ENCODE results near the gene CCDC169. TPM values are rescaled to one million over a fixed set of nuclear protein-coding genes. Genes with fewer than 3 reads are reported as not detected.

Gene CCDC169
- total RNA-seq, 2 donors from 2014 or later = not detected

- Histone ChIP-seq H3K27me3 (replicated peaks; ENCODE audit: insufficient read depth) (no peaks in the 10 kb centered on the region), H3K9me3 (no peaks in the 10 kb centered on the region), H3K36me3 (no peaks in the 10 kb centered on the region), H3K27ac (no peak overlapping the region), H3K4me3 (no peak overlapping the region), H3K4me1 (ENCODE audit: control insufficient read depth in 1 of 2, low read depth in 2 of 2) (no peaks in the 10 kb centered on the region)
- ATAC-seq (ENCODE audit: insufficient number of reproducible peaks, low FRiP score, low read depth) = no peak
- no peak for TF ChIP-seq CTCF (IDR thresholded peaks at IDR 0.05)
- no peak for DNase-seq (ENCODE audit: low spot score)
Observed at GRCh38 chr13:36193151-36193855, 104.3 kb downstream of the CCDC169 start.

- TF ChIP-seq CTCF (IDR thresholded peaks at IDR 0.05) = no peak
- DNase-seq (ENCODE audit: low spot score) (no peak), ATAC-seq (ENCODE audit: insufficient number of reproducible peaks, low FRiP score, low read depth) (no peak)
- Histone ChIP-seq H3K36me3 (no peaks in the 10 kb centered on the region), H3K9me3 (no peaks in the 10 kb centered on the region), H3K27ac (no peak overlapping the region), H3K4me1 (ENCODE audit: control insufficient read depth in 1 of 2, low read depth in 2 of 2) (no peaks in the 10 kb centered on the region), H3K27me3 (replicated peaks; ENCODE audit: insufficient read depth) (no peaks in the 10 kb centered on the region), H3K4me3 (no peak overlapping the region)
Observed at GRCh38 chr13:36192166-36192565, 105.4 kb downstream of the CCDC169 start.

- no peak for DNase-seq (ENCODE audit: low spot score)
- H3K27me3 ChIP-seq (replicated peaks; ENCODE audit: insufficient read depth) = no peaks in the 10 kb centered on the region
- H3K36me3 ChIP-seq = no peaks in the 10 kb centered on the region
- H3K27ac ChIP-seq = no peak overlapping the region
- no peak for TF ChIP-seq CTCF (IDR thresholded peaks at IDR 0.05)
- H3K9me3 ChIP-seq = no peaks in the 10 kb centered on the region
- no peaks in the 10 kb centered on the region for H3K4me1 ChIP-seq (ENCODE audit: control insufficient read depth in 1 of 2, low read depth in 2 of 2)
- ATAC-seq (ENCODE audit: insufficient number of reproducible peaks, low FRiP score, low read depth) = no peak
- no peak overlapping the region for H3K4me3 ChIP-seq
Observed at GRCh38 chr13:36190771-36191170, 106.8 kb downstream of the CCDC169 start.

- H3K4me3 ChIP-seq = no peak overlapping the region
- no peak for ATAC-seq (ENCODE audit: insufficient number of reproducible peaks, low FRiP score, low read depth)
- no peak for TF ChIP-seq CTCF (IDR thresholded peaks at IDR 0.05)
- H3K4me1 ChIP-seq (ENCODE audit: control insufficient read depth in 1 of 2, low read depth in 2 of 2) = no peaks in the 10 kb centered on the region
- H3K27me3 ChIP-seq (replicated peaks; ENCODE audit: insufficient read depth) = no peaks in the 10 kb centered on the region
- no peak for DNase-seq (ENCODE audit: low spot score)
- no peaks in the 10 kb centered on the region for H3K9me3 ChIP-seq
- H3K36me3 ChIP-seq = no peaks in the 10 kb centered on the region
- no peak overlapping the region for H3K27ac ChIP-seq
Observed at GRCh38 chr13:36188441-36188840, 109.2 kb downstream of the CCDC169 start.

- Histone ChIP-seq H3K27ac (no peak overlapping the region), H3K27me3 (replicated peaks; ENCODE audit: insufficient read depth) (no peaks in the 10 kb centered on the region), H3K4me3 (no peak overlapping the region), H3K9me3 (no peaks in the 10 kb centered on the region), H3K36me3 (no peaks in the 10 kb centered on the region), H3K4me1 (ENCODE audit: control insufficient read depth in 1 of 2, low read depth in 2 of 2) (no peaks in the 10 kb centered on the region)
- no peak for DNase-seq (ENCODE audit: low spot score)
- ATAC-seq (ENCODE audit: insufficient number of reproducible peaks, low FRiP score, low read depth) = no peak
- TF ChIP-seq CTCF (IDR thresholded peaks at IDR 0.05) = no peak
Observed at GRCh38 chr13:36183901-36184300, 113.7 kb downstream of the CCDC169 start.

Other genes starting within 250 kb of the CCDC169 start
- gene DCLK1, start 166.4 kb downstream of the CCDC169 start, total RNA-seq = 10 to 100 TPM; 25.6 to 27.8 TPM
- gene SOHLH2, start 83.3 kb downstream of the CCDC169 start, total RNA-seq = not detected
- gene SPART, start 48.6 kb upstream of the CCDC169 start, total RNA-seq = 100 to 1,000 TPM in 1 of 2 donors, 10 to 100 TPM in 1; 86.8 to 116 TPM
- 1 to 10 TPM in 1 of 2 donors, under 1 TPM in 1; 0.41 to 1.1 TPM for gene CCNA1, start 134.7 kb upstream of the CCDC169 start, total RNA-seq